ENCODE measurements around the gene BRIP1.
"Not testable (repeated sequence)": the region's sequence is repeated elsewhere in the genome, so short reads cannot be mapped to it uniquely, and the experiment has no call there.

The BRIP1 gene

DNA sequence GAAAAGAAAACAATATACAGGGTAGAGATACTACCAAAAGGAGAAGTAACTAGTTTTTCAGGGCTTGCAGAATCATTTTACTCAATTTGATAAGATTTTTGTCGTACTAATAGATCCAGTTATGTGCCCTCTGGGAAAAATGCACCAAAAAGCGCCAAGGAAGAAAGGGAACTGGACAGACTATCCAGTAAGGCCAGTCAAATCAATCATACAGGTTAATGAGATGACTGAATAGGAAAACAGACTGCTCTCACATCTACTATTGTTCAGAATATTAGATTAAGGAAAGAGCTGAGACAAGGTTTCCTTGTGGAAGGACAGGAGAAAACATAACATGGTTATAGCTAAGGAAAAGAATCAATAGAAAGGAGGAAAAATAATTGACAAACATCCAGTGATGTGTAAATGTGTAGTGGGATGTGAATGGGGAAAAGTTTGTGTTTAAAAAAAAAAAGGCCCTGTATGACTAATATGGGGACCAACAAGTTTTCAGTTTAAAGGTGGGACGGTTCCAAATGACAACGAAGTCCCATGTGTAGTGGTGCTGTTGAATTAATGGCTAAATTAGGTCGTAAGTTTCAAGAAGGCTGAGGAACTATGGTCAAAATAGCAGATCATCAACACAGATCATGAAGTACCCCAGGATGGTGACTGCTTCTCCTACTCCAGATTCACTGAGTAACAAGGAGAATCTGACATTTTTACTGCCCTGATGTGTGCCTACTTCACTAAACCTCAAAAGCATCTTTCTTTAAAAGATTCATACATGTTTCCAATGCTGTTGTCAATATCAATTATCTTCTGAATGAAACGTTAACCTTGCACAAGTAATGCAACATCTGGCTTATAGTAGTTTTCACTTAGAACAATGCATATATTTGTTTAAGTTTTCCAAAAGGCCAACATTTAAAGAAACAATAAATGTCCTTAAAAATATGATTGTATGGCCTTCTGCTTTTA, 40.7 kb downstream of the BRIP1 start:
- H3K4me1 ChIP-seq (ENCODE audit: control insufficient read depth in 1 of 2, insufficient read depth in 2 of 2, low read length in 2 of 2), result no peaks in the 10 kb centered on the region

DNA sequence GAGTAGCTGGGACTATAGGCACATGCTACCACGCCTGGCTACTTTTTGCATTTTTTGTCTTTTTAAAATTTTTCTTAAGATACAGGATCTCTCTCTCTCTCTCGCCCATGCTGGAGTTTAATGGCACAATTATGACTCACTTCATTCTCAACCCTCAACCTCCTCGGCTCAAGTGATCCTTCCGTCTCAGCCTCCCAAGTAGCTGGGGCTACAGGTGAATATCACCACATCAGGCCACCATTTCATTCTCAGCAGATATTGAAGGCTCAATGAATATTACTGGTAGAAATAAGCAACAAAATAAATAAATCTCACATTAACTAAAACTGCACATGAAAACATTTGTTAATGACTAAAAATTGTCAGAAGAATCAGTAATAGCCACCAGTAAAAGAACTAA, 41.7 kb downstream of the BRIP1 start:
- Histone ChIP-seq H3K9ac (ENCODE audit: low read depth in 1 of 2, low read length in 2 of 2) (no peak overlapping the region), H3K36me3 (ENCODE audit: control insufficient read depth in 1 of 2, insufficient read depth in 2 of 2, low read length in 2 of 2) (peaks cover 0 to 3% of the 10 kb centered on the region in 2 donors), H3K27ac (ENCODE audit: low read depth, low read length) (no peak overlapping the region), H3K9me3 (ENCODE audit: control insufficient read depth in 1 of 2, low read length in 2 of 2) (no peaks in the 10 kb centered on the region), H3K4me3 (ENCODE audit: low read depth in 1 of 2, low read length in 2 of 2) (no peak overlapping the region), H3K27me3 (ENCODE audit: control insufficient read depth in 1 of 2, insufficient read depth in 2 of 2, low read length in 2 of 2) (no peaks in the 10 kb centered on the region), H3K4me1 (ENCODE audit: control insufficient read depth in 1 of 2, insufficient read depth in 2 of 2, low read length in 2 of 2) (no peaks in the 10 kb centered on the region)

More for the DNA sequence above, 40.7 kb downstream of the BRIP1 start:
- Histone ChIP-seq H3K9me3 (ENCODE audit: control insufficient read depth in 1 of 2, low read length in 2 of 2) (no peaks in the 10 kb centered on the region), H3K27me3 (ENCODE audit: control insufficient read depth in 1 of 2, insufficient read depth in 2 of 2, low read length in 2 of 2) (no peaks in the 10 kb centered on the region), H3K27ac (ENCODE audit: low read depth, low read length) (no peak overlapping the region), H3K36me3 (ENCODE audit: control insufficient read depth in 1 of 2, insufficient read depth in 2 of 2, low read length in 2 of 2) (peaks cover 0 to 3% of the 10 kb centered on the region in 2 donors), H3K9ac (ENCODE audit: low read depth in 1 of 2, low read length in 2 of 2) (no peak overlapping the region), H3K4me3 (ENCODE audit: low read depth in 1 of 2, low read length in 2 of 2) (no peak overlapping the region)

DNA sequence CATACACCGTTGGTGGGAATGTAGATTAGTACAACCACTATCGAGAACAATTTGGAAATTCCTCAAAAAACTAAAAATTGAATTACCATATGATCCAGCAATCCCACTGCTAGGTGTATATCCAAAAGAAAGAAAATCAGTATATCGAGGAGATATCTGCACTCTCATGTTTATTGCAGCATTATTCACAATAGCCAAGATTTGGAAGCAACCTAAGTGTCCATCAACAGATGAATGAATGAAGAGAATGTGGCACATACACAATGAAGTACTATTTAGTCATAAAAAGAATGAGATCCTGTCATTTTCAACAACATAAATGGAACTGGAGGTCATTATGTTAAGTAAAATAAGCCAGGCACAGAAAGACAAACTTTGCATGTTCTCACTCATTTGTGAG, 44.1 kb downstream of the BRIP1 start:
- H3K4me3 ChIP-seq (ENCODE audit: low read depth in 1 of 2, low read length in 2 of 2); H3K9me3 ChIP-seq (ENCODE audit: control insufficient read depth in 1 of 2, low read length in 2 of 2); H3K36me3 ChIP-seq (ENCODE audit: control insufficient read depth in 1 of 2, insufficient read depth in 2 of 2, low read length in 2 of 2); H3K9ac ChIP-seq (ENCODE audit: low read depth in 1 of 2, low read length in 2 of 2); H3K27me3 ChIP-seq (ENCODE audit: control insufficient read depth in 1 of 2, insufficient read depth in 2 of 2, low read length in 2 of 2); H3K27ac ChIP-seq (ENCODE audit: low read depth, low read length); H3K4me1 ChIP-seq (ENCODE audit: control insufficient read depth in 1 of 2, insufficient read depth in 2 of 2, low read length in 2 of 2): not testable (repeated sequence)

DNA sequence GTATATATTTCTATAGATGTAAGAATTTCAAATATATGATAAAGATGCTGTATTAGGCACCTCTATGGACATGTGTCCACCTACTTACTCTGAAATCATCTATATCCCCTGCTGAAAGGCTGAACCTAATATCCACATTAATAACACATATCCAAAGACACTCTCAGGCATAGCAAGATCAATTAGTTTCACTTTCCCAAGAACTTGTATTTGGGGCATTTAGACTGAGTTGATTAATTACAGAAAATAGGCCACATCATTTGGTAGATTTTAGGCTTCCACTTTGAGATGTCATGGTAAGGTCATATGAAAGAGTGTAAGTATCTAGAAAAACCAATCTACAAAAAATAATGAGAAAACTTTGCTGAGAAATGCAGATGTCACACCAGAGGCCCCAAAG, 45.1 kb downstream of the BRIP1 start:
- Histone ChIP-seq H3K27me3 (ENCODE audit: control insufficient read depth in 1 of 2, insufficient read depth in 2 of 2, low read length in 2 of 2) (no peaks in the 10 kb centered on the region), H3K9me3 (ENCODE audit: control insufficient read depth in 1 of 2, low read length in 2 of 2) (no peaks in the 10 kb centered on the region), H3K4me3 (ENCODE audit: low read depth in 1 of 2, low read length in 2 of 2) (no peak overlapping the region), H3K27ac (ENCODE audit: low read depth, low read length) (no peak overlapping the region), H3K9ac (ENCODE audit: low read depth in 1 of 2, low read length in 2 of 2) (no peak overlapping the region), H3K4me1 (ENCODE audit: control insufficient read depth in 1 of 2, insufficient read depth in 2 of 2, low read length in 2 of 2) (no peaks in the 10 kb centered on the region), H3K36me3 (ENCODE audit: control insufficient read depth in 1 of 2, insufficient read depth in 2 of 2, low read length in 2 of 2) (peaks cover 0 to 3% of the 10 kb centered on the region in 2 donors)

DNA sequence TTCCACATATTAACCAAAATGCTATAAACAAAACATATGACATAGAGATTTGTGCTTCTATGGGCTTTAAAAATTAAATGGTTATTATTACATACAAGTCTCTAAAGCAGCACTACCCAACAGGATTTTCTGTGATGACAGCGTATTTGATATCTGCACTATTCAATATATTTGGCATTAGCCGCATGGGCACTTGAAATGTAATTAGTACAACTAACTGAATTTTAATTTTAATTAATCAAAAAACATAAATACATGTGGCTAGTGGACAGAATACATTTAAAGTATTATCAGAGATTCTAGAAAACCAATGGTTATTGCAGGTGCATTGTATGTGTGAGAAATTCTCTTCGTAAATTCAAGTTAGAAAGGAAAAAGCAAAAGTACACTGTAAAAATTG, 45.9 kb downstream of the BRIP1 start:
- Histone ChIP-seq H3K4me3 (ENCODE audit: low read depth in 1 of 2, low read length in 2 of 2) (no peak overlapping the region), H3K27ac (ENCODE audit: low read depth, low read length) (no peak overlapping the region), H3K9ac (ENCODE audit: low read depth in 1 of 2, low read length in 2 of 2) (no peak overlapping the region), H3K9me3 (ENCODE audit: control insufficient read depth in 1 of 2, low read length in 2 of 2) (no peaks in the 10 kb centered on the region), H3K27me3 (ENCODE audit: control insufficient read depth in 1 of 2, insufficient read depth in 2 of 2, low read length in 2 of 2) (no peaks in the 10 kb centered on the region), H3K4me1 (ENCODE audit: control insufficient read depth in 1 of 2, insufficient read depth in 2 of 2, low read length in 2 of 2) (no peaks in the 10 kb centered on the region), H3K36me3 (ENCODE audit: control insufficient read depth in 1 of 2, insufficient read depth in 2 of 2, low read length in 2 of 2) (peaks cover 0 to 3% of the 10 kb centered on the region in 2 donors)

DNA sequence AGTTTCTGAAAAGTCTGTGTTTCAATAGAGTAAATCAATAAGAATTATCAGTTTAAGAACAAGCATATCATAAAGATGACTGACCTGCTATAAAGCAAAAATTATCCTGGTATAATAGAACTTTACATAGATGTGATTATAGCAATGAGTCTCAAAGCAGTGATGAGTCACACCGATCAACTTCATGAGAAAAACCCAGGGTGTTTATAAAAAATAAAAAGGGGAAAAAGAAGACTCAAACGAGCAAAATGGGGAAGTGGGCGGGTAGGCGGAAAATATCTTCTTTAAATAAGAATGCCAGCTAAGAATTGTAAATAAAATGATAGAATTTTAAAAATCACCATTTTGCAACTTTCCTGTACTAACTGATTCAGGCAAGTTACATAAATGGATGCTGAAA, 46.8 kb downstream of the BRIP1 start:
- Histone ChIP-seq H3K9me3 (ENCODE audit: control insufficient read depth in 1 of 2, low read length in 2 of 2) (no peaks in the 10 kb centered on the region), H3K4me1 (ENCODE audit: control insufficient read depth in 1 of 2, insufficient read depth in 2 of 2, low read length in 2 of 2) (no peaks in the 10 kb centered on the region), H3K27me3 (ENCODE audit: control insufficient read depth in 1 of 2, insufficient read depth in 2 of 2, low read length in 2 of 2) (no peaks in the 10 kb centered on the region), H3K4me3 (ENCODE audit: low read depth in 1 of 2, low read length in 2 of 2) (no peak overlapping the region), H3K36me3 (ENCODE audit: control insufficient read depth in 1 of 2, insufficient read depth in 2 of 2, low read length in 2 of 2) (peaks cover 0 to 3% of the 10 kb centered on the region in 2 donors), H3K9ac (ENCODE audit: low read depth in 1 of 2, low read length in 2 of 2) (no peak overlapping the region), H3K27ac (ENCODE audit: low read depth, low read length) (no peak overlapping the region)

DNA sequence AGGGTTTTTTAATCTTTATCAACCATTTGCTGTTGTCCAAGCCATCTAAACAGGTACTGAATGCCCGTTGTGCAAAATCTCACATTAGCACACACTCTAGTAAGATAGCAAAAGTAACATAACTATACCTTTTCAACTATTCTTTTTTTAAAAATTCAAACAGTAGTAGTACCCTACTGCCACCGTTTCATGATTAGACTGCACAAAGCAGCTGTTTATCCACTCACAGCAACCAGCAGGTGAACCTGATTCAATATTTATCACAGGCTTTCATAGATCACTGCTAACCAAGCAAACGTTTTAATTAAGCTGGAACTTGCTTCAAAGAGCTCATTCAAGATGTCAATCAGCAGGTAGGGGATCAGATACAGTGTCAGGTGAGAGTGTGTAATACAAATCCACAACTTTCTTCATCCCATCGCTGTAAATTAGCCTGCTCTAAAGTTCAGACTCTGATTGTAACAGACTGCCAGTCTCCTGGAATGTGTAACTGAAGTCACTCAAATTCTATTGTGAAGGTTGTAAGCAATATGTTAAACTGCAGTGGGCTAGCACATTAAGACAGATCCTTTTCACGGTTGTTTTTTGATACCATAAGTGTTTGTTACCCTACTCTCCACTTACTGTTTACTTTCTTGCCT, 47.3 kb downstream of the BRIP1 start:
- no peaks in the 10 kb centered on the region for H3K4me1 ChIP-seq (ENCODE audit: control insufficient read depth in 1 of 2, insufficient read depth in 2 of 2, low read length in 2 of 2)
- no peak overlapping the region for H3K9ac ChIP-seq (ENCODE audit: low read depth in 1 of 2, low read length in 2 of 2)
- no peaks in the 10 kb centered on the region for H3K27me3 ChIP-seq (ENCODE audit: control insufficient read depth in 1 of 2, insufficient read depth in 2 of 2, low read length in 2 of 2)
- H3K9me3 ChIP-seq (ENCODE audit: control insufficient read depth in 1 of 2, low read length in 2 of 2), result no peaks in the 10 kb centered on the region
- peaks cover 0 to under 1% of the 10 kb centered on the region in 2 donors for H3K36me3 ChIP-seq (ENCODE audit: control insufficient read depth in 1 of 2, insufficient read depth in 2 of 2, low read length in 2 of 2)
- no peak overlapping the region for H3K27ac ChIP-seq (ENCODE audit: low read depth, low read length)
- no peak overlapping the region for H3K4me3 ChIP-seq (ENCODE audit: low read depth in 1 of 2, low read length in 2 of 2)

DNA sequence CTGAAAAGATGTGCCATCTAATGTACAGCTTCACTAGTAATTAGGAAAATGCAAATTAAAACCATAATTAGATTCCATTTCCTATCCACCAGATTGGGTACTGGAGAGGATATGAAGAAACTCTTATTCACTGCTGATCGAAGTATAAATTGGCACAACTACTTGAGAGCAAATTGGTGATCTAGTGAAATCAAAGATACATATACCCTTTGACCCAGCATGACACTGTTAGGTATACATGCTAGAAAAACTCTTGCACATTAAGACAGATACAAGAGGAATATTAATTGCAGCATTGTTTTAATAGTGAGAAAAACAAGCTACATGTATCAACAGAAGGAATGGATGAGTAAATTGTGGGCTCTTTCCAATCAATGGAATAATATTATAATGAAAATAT, 48.8 kb downstream of the BRIP1 start:
- H3K4me1 ChIP-seq (ENCODE audit: control insufficient read depth in 1 of 2, insufficient read depth in 2 of 2, low read length in 2 of 2), result no peaks in the 10 kb centered on the region
- H3K27ac ChIP-seq (ENCODE audit: low read depth, low read length), result no peak overlapping the region
- H3K36me3 ChIP-seq (ENCODE audit: control insufficient read depth in 1 of 2, insufficient read depth in 2 of 2, low read length in 2 of 2), result no peaks in the 10 kb centered on the region
- no peaks in the 10 kb centered on the region for H3K27me3 ChIP-seq (ENCODE audit: control insufficient read depth in 1 of 2, insufficient read depth in 2 of 2, low read length in 2 of 2)
- H3K4me3 ChIP-seq (ENCODE audit: low read depth in 1 of 2, low read length in 2 of 2), result no peak overlapping the region
- H3K9ac ChIP-seq (ENCODE audit: low read depth in 1 of 2, low read length in 2 of 2), result no peak overlapping the region
- no peaks in the 10 kb centered on the region for H3K9me3 ChIP-seq (ENCODE audit: control insufficient read depth in 1 of 2, low read length in 2 of 2)

DNA sequence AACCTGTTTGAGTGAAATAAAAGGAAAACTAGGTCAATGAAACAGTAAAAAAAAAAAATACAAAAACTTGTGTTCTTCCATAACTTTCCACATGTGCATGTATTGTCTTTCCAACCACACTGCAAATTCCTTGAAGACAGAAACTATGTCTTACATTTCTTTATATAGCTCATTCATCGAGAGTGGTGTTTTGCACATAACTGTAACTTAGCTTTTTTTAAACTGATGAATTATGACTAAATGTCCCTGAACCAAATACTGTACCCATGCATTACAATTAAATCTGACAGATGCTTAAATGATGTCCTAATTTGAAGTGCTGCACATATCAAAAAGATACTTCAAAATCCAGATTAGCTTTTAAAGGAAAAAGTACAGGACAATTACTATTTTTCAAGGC, 50.1 kb downstream of the BRIP1 start:
- H3K9ac ChIP-seq (ENCODE audit: low read depth in 1 of 2, low read length in 2 of 2), result no peak overlapping the region
- no peak overlapping the region for H3K27ac ChIP-seq (ENCODE audit: low read depth, low read length)
- no peaks in the 10 kb centered on the region for H3K27me3 ChIP-seq (ENCODE audit: control insufficient read depth in 1 of 2, insufficient read depth in 2 of 2, low read length in 2 of 2)
- no peak overlapping the region for H3K4me3 ChIP-seq (ENCODE audit: low read depth in 1 of 2, low read length in 2 of 2)
- H3K36me3 ChIP-seq (ENCODE audit: control insufficient read depth in 1 of 2, insufficient read depth in 2 of 2, low read length in 2 of 2), result no peaks in the 10 kb centered on the region
- no peaks in the 10 kb centered on the region for H3K4me1 ChIP-seq (ENCODE audit: control insufficient read depth in 1 of 2, insufficient read depth in 2 of 2, low read length in 2 of 2)
- H3K9me3 ChIP-seq (ENCODE audit: control insufficient read depth in 1 of 2, low read length in 2 of 2), result no peaks in the 10 kb centered on the region

DNA sequence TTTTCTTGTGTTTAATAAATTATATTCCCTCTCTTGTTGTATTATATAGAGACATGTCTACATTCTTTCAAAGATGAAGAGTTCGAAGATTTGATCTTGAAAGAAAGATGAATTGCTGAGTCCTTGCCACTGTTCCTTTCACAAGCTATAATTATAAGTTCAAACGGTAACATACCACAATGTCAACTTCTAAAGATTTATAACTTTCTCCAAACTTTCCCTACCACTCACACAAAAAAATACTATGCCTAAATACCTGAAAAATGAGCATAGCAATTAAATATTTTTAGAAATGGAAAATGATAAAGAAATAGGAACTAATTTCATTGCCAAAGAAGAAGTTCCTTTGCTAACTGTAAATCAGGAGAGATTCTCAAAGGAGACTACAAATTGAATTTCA, 50.6 kb downstream of the BRIP1 start:
- H3K4me1 ChIP-seq (ENCODE audit: control insufficient read depth in 1 of 2, insufficient read depth in 2 of 2, low read length in 2 of 2), result no peaks in the 10 kb centered on the region
- H3K27me3 ChIP-seq (ENCODE audit: control insufficient read depth in 1 of 2, insufficient read depth in 2 of 2, low read length in 2 of 2), result no peaks in the 10 kb centered on the region
- no peak overlapping the region for H3K4me3 ChIP-seq (ENCODE audit: low read depth in 1 of 2, low read length in 2 of 2)
- H3K27ac ChIP-seq (ENCODE audit: low read depth, low read length), result no peak overlapping the region
- no peaks in the 10 kb centered on the region for H3K36me3 ChIP-seq (ENCODE audit: control insufficient read depth in 1 of 2, insufficient read depth in 2 of 2, low read length in 2 of 2)
- H3K9me3 ChIP-seq (ENCODE audit: control insufficient read depth in 1 of 2, low read length in 2 of 2), result no peaks in the 10 kb centered on the region
- no peak overlapping the region for H3K9ac ChIP-seq (ENCODE audit: low read depth in 1 of 2, low read length in 2 of 2)
